ENCODE measurements around the gene FBXO45. TPM values are rescaled to one million over a fixed set of nuclear protein-coding genes. Genes with fewer than 3 reads are reported as not detected.
"Not testable (repeated sequence)": the region's sequence is repeated elsewhere in the genome, so short reads cannot be mapped to it uniquely, and the experiment has no call there.

FBXO45 gene
- total RNA-seq, 2 donors from 2014 or later = 9.2 to 10.1 TPM

DNA sequence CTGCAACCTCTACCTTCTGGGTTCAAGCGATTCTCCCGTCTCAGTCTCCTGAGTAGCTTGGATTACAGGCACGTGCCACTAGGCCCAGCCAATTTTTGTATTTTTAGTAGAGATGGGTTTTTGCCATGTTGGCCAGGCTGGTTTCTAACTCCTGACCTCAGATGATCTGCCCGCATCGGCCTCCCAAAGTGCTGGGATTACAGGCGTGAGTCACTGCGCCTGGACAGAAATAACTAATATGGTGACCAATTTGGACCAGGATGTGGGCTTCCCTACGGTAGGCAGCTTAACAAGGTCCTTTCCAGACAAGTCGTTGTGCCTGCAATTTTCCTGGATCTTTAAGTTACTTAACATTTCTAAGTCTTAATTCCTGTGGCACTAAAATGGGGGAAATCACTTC lies 14.9 kb upstream of the FBXO45 start:
- no peak for ATAC-seq
- no peak for DNase-seq
- intact Hi-C loops (cut with DNase I, micrococcal nuclease) = no loop called here

DNA sequence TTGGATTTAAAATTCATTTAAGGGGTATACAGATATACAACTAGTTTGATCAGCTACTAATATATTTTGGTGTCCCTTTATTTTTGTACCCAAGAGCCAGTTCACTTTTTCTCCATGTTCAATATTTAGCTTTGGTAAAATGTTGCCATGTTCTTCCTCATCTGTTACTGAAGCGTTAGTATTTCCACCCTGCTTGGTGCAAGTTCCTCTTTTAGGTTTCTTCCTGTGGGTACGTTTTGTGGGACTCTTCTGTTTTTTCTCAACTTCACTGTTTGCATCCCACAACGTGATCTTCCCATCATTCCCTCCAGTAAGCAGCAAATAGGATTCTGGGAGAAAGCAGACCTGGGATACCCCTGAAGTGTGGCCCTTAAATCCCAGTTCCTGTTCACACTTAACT lies 14.3 kb upstream of the FBXO45 start:
- DNase-seq = no peak
- ATAC-seq = no peak
- intact Hi-C loops (cut with DNase I, micrococcal nuclease) = no loop called here

DNA sequence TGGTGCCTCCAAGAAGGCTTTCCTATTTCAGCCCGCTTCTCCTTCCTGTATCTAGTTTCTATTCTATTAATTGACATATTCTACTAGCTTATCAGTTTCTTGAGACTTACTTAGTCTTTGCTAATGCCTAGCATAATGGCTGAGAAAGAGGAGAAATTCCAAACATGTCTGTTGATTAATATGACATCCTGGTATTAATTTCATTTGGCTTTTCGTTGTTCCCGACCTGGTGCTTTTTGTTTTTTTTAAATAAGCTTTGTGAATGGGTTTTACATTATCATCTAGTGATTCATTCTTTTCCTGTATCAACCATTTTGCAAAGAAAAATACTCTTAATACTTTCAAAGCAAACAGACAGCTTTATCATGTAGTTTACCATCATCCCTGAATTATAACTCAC lies 13.2 kb upstream of the FBXO45 start:
- no peak for DNase-seq
- no peak for ATAC-seq
- intact Hi-C loops (cut with DNase I, micrococcal nuclease) = no loop called here

DNA sequence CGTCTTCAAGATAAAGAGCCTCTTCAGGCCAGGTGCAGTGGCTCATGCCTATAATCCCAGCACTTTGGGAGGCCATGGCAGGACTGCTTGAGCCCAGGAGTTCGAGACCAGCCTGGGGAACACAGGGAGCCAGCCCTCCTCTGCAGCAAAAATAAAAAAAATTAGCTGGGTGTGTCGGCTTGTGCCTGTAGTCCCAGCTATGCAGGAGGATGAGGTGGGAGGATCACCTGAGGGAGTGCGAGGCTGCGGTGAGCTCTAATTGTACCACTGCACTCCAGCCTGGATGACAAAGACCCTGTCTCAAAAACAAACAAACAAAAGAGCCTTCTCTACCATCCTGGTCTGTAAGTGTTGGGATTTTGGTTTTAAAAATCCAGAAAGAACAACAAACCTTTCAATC lies 11.2 kb upstream of the FBXO45 start:
- ATAC-seq = no peak
- intact Hi-C loops (cut with DNase I, micrococcal nuclease) = no loop called here
- no peak for DNase-seq

DNA sequence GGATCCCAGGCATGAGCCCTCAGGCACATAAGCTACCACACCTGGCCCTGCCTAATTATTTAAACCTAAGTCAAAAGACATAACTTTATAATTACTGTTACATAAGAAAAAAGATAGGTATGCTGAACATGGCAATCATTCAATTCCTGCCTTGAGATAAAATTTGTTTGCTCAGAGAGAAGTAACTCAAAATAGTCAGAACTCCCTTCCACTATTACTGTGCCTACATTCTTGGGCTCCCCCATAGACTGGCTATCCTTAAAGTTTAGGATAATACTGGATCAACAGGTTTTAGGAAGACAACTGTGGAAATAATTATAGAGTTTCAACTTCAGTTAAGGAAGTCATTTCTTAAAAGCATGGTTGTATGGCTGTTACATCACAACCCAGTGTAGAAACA lies 10.0 kb upstream of the FBXO45 start:
- DNase-seq = no peak
- intact Hi-C loops (cut with DNase I, micrococcal nuclease) = no loop called here
- no peak for ATAC-seq

DNA sequence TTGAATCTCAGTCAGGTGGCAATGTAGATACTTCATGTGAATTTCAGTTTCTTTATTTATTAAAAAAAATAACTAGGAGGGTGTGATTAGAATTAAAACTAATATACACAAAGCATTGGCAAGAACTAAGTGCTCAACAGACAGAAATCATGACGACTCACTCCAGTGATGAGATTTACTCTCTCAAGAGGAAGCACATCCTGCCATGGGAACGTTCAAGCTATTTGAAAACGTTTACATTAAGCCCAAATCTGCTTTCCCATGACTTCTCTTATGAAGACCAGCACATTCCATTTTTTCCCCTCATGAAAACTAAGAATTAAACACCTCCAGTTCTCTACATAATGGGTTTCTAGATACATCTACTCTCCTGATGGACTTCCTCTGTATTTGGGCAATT lies 8.6 kb upstream of the FBXO45 start:
- no peak for DNase-seq
- intact Hi-C loops (cut with DNase I, micrococcal nuclease) = no loop called here
- no peak for ATAC-seq

DNA sequence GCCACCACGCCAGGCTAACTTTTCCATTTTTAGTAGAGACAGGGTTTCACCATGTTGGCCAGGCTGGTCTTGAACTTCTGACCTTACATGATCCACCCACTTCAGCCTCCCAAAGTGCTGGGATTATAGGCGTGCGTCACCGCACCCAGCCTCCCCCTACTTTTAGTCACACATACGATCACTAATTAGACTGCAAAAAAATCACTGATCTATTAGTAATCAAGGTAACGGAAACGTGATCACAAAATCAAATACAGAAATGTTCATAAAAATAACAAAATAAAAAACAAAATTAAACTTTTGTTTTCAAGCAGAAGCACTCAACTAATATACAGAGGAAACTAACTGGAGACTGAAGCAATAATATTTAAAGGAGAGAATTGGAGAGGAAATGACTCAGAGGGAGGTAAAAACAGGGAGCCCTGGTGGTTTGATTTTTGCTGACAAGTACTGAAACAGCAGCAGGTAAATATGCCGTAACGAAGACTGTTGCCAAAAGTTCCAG lies 4.7 kb upstream of the FBXO45 start:
- DNase-seq (no peak), ATAC-seq (no peak)
- intact Hi-C loops (cut with DNase I, micrococcal nuclease) = no loop called here

DNA sequence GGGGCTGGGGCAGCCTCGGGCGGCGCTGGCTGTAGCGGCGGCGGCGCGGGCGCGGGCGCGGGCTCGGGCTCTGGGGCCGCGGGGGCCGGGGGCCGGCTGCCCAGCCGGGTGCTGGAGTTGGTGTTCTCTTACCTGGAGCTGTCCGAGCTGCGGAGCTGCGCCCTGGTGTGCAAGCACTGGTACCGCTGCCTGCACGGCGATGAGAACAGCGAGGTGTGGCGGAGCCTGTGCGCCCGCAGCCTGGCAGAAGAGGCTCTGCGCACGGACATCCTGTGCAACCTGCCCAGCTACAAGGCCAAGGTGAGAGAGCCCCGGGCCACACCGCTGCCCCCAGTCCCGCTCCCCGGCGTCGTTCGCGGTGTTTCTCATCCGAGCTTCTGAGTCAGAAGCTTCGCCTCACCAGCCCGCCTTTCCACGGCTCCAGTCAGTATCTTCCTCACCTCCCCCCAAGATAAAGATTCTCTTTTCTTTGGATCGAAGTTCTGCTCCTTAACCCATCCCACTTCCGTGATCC lies 600 bp downstream of the FBXO45 start:
- DNase-seq = peak; percentile 40 to 56
- intact Hi-C loops (cut with DNase I, micrococcal nuclease) = no loop called here
- ATAC-seq = peak; percentile 41

DNA sequence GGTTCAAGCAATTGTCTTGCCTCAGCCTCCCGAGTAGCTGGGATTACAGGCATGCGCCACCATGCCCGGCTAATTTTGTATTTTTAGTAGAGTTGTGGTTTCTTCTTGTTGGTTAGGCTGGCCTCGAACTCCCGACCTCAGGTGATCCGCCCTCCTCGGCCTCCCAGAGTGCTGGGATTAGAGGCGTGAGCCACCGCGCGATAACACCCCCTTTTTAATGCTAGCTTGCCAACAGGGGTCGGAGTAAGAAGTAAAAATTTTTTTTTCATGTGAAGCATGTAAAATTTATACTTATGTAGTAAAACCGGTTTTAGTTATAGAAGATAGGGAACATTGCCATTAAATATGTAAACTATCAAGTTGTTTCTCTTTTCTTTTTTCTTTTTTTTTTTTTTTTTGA lies 1.9 kb downstream of the FBXO45 start:
- ATAC-seq; DNase-seq; intact Hi-C loops (cut with DNase I, micrococcal nuclease): not testable (repeated sequence)

DNA sequence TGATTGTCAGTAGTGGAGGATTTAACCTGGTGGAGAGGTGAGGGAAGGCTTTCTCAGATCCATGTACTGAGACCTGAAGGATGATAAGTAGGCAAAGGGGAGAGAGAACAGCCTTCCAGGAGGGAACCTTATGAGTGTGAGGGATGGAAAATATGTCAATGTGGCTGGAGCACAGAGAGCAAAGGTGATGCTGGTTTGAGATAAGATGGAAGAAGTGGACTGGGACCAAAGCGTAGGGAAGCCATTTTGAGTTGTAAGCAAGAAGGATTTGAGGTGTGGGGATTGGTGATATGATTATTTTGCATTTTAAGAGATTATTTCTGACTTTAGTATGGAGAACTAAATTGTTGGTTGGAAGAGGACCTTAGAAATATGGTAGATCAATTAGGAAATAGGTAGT lies 3.9 kb downstream of the FBXO45 start:
- DNase-seq = no peak
- ATAC-seq = no peak
- intact Hi-C loops (cut with DNase I, micrococcal nuclease) = no loop called here

DNA sequence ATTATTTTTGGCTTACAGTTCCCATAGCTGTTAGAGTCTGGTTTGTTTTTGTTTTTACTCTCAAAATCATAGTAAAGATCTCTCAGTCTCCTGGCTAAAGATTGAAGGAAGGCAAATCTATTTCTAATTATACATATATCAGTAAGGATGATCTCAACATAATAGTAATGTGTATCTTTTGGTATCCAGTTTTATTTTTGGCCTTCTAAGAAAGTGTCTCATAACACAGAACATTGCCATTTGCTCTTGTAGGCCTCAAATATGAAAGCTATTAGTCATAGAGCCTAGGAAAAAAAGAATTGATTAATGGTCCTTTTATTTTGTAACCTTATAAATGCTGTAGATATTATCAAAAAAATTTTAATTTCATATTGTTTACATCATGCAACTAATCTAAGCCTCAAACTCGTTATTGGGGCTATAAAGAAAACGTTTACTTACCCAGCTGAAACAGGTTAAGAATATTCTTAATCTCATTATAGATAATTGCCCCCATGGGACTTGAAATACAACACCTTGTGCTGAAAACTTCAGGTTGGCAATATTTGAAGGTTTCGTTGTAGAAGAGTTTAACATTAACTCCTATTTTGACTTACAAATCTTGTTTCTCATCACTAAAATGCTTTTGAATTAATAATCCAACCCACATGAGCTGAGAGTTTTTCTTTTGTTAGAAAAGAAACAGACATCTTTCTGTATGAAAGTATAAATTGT lies 16.7 kb downstream of the FBXO45 start:
- no peak for ATAC-seq
- intact Hi-C loops (cut with DNase I, micrococcal nuclease) = no loop called here
- DNase-seq = no peak

DNA sequence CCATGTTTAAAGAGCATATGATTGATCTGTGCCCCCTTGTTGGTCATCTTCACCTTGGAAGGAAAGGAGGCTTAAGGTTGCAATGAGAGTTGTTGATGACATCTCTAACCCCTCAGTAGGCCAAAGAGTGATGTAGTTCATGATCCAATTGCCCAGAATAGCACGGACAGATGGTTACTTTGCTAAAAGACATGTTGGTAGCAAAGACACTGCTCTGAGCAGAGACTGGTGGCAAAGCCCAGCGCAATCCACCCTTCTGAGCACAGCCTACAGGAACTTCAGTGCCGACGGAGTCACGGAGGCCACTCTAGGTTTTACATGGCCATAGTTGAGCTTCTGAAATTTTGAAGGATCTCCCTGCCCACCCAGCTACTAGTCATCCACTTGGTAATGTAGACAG lies 21.8 kb downstream of the FBXO45 start:
- DNase-seq (no peak), ATAC-seq (no peak)
- intact Hi-C loops (cut with DNase I, micrococcal nuclease) = no loop called here

DNA sequence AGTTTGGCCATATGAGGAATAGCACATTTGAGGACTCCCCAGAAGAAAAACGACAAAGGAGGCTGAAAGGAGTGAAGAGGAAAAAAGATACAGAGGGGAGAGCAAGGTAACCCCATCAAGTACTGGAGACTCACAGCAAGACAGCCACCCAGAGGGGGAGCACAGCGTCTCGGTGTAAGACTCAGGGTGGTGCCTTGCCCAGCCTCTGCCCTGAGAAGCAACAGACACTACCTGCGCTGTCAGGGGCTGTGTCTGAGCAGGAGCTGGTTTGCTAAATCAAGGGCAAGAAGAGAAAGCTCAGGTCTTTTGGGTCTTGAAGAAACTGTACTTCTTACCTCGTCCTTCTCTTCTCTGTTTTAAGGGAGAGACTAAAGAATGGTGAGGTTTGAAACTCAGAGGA lies 27.9 kb downstream of the FBXO45 start:
- no peak for ATAC-seq
- no peak for DNase-seq
- intact Hi-C loops (cut with DNase I, micrococcal nuclease) = no loop called here

DNA sequence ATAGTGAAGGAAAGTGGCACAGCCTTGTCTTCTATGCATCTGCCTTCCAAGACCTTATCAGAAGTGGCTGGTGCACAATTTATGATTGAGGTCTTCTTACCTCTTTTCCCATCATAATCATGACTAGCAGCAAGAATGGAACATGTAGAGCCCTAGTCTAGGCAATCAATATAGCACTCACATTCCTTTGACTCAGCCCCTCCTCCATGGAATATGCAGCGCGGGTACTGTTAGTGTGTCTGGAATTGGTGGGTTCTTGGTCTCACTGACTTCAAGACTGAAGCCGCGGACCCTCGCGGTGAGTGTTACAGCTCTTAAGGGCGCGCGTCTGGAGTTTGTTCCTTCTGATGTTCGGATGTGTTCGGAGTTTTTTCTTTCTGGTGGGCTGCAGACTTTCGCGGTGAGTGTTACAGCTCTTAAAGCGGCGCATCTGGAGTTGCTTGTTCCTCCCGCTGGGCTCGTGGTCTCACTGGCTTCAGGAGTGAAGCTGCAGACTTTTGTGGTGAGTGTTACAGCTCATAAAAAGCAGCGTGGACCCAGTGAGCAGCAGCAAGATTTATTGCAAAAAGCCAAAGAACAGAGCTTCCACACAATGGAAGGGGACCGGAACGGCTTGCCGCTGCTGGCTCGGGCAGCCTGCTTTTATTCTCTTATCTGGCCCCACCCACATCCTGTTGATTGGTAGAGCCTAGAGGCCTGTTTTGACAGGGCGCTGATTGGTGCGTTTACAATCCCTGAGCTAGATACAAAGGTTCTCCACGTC lies 29.7 kb downstream of the FBXO45 start:
- DNase-seq; intact Hi-C loops (cut with DNase I, micrococcal nuclease); ATAC-seq: not testable (repeated sequence)

DNA sequence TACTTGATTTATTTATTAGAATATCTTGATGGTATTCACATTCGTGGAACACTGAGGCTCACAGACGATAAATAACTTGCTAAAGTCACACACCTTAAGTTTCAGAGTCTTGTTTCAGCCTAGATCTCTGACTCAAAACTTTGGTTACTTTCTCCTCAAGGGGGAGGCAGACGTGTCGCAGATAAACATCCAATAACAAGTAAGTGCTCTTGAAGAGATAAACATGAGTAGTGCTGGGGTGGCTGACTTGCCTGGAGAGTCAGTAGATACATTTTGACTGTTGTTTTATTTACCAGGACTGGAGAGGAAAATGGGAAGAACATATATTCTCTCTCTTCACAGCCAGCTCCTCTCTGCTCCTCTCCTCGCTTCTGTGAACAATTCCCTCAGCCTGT lies 31.3 kb downstream of the FBXO45 start:
- no peak for DNase-seq
- no peak for ATAC-seq
- intact Hi-C loops (cut with DNase I, micrococcal nuclease) = no loop called here

DNA sequence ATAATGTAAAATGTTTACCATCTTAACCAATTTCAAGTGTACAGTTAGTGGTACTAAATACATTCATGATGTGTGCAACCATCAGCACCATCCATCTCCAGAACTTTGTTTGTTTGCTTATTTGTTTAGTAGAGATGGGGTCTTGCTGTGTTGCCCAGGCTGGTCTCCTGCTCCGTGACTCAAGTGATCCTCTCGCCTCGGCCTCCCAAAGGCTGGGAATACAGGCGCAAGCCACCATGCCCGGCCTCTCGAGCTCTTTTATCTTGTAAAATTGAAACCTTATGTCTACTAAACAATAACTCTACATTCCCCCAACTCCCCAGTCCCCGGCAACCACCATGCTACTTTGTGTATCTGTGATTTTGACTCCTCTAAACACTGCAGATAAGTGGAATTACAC lies 31.9 kb downstream of the FBXO45 start:
- DNase-seq (no peak), ATAC-seq (no peak)
- intact Hi-C loops (cut with DNase I, micrococcal nuclease) = no loop called here

DNA sequence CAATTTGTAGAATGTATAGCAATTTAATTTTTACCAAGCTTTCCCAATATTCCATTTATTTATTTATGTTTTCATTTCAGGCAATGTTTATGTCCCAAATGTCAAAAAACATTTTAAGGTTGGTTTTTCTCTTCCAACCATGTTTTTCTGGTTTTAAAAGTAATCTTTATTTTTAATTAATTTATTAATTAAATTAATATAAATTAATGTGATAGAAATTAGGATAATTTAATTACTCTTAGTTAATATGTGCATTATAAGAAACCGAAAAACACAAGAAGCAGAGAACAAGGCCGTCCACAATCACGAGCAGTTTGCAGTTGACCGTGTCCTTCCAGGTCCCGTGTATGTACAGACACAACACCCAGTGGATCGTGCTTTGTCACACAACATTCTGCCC lies 34.2 kb downstream of the FBXO45 start:
- DNase-seq = no peak
- intact Hi-C loops (cut with DNase I, micrococcal nuclease) = no loop called here
- no peak for ATAC-seq

DNA sequence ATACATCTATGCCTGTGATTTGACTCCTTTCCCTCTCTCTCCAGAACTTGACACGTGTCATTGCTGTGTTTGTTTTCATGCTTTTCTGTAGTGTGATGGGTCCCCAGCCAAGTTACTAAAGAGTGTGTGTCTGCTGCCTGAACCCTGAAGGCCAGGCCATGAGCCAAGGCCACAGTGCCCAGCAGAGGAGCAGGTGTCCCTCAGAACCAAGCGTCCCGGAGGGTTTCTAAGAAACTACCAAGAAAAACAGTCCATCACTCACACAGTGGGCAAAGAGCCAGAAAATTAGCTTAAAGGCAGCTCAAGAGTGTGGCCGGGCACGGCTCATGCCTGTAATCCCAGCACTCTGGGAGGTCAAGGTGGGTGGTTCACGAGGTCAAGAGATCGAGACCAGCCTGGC lies 35.2 kb downstream of the FBXO45 start:
- DNase-seq (no peak), ATAC-seq (no peak)
- intact Hi-C loops (cut with DNase I, micrococcal nuclease) = no loop called here

DNA sequence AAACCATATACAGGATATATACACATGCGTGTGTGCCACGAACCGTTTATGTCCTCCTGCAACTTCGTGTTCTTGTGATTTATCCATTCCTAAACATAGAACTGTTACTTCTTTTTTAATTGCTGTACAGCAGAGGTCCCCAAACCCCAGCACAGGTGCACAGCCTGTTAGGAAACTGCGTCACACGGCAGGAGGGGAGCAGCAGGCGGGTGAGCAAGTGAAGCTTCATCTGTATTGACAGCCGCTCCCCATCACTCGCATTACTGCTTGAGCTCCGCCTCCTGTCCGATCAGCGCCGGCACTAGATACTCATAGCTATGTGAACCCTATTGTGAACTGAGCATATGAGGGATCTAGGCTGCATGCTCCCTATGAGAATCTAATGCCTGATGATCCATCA lies 36.1 kb downstream of the FBXO45 start:
- intact Hi-C loops (cut with DNase I, micrococcal nuclease) = no loop called here
- DNase-seq = peak in 1 of 2 donors; percentile 22
- ATAC-seq = no peak

DNA sequence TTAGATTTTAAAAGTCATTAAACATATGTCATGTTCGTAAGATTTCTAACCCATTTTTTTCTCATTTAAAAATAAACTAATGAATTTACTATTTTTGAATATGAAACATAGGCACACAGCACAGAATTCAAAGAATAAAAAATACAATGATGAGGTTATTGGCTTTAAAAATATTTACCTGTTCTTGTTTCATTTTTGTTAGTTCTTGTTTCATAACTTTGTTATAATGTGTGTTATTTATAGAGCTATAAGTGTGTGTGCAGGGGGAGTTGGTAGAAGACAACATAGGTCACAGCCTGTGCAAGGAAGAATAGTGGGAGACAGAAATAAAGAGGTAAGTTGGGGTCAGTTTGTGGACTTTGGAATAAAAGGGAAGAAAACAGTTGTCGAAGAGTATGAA lies 40.2 kb downstream of the FBXO45 start:
- intact Hi-C loops (cut with DNase I, micrococcal nuclease) = loop anchor here in 1 of 2 donors (5.0 kb wide), 1 partner anchor 79 kb away; no protein-coding TSS in a partner anchor
- ATAC-seq (no peak), DNase-seq (no peak)

Measured in left colon (tissue), 2 donors.